AG04449 (cell line): ENCODE results near the gene SARM1.
A peak's percentile ranks its signal among the peaks of the same experiment; 100 is the strongest.

ENCODE experiments used
- CTCF ChIA-PET: fragments of 350-600 bp; formaldehyde crosslinking; extraction: SDS; loops from one replicate; lab custom pipeline; 2021; ENCODE audit warnings: antibody characterized with exemption; lab: Yijun Ruan, JAX
- POLR2A ChIA-PET: fragments of 400-600, 350-600 bp; formaldehyde crosslinking; extraction: SDS; loops from one replicate; lab custom pipeline; 2020; ENCODE audit warnings: antibody characterized with exemption, inconsistent platforms; lab: Yijun Ruan, JAX
- DNase-seq: peaks from one replicate; pipeline ENCODE4 v3.0.0-alpha.2; 2010; ENCODE audit warnings: low read depth, low spot score
- H3K4me3 ChIP-seq: 2 replicates; pipeline ENCODE4 v1.5.1; 2011; ENCODE audit warnings: low read depth, mild to moderate bottlenecking, control low read depth, low read length
- CTCF ChIP-seq: IDR thresholded peaks from one replicate; pipeline ENCODE4 v1.5.1; 2011; ENCODE audit warnings: mild to moderate bottlenecking, moderate library complexity, low read length, control low read depth, inconsistent platforms; ENCODE audit not compliant: insufficient read depth; ENCODE audit errors: missing control alignments

Gene SARM1

GRCh38 chr17:28402844-28403243 lies 31.4 kb downstream of the SARM1 start:
- ChIA-PET POLR2A (no interaction called here), CTCF (no interaction called here)
- no peak for TF ChIP-seq CTCF
- DNase-seq = no peak
- H3K4me3 ChIP-seq = no peak overlapping the region

- no peak for TF ChIP-seq CTCF
- DNase-seq = no peak
- POLR2A ChIA-PET = no interaction called here
- no peak overlapping the region for H3K4me3 ChIP-seq
- CTCF ChIA-PET = interaction anchor here (1.3 to 6.0 kb wide), 3 partner anchors 13 to 510 kb away, joined by 3 to 55 read pairs (median 5); partner anchors contain the start of gene POLDIP2
Measured at GRCh38 chr17:28404007-28404406, 32.5 kb downstream of the SARM1 start.

GRCh38 chr17:28404461-28404811 lies 32.9 kb downstream of the SARM1 start:
- ChIA-PET CTCF (interaction anchor here (1.3 to 6.0 kb wide), 3 partner anchors 12 to 511 kb away, joined by 3 to 55 read pairs (median 5); partner anchors contain the start of gene POLDIP2), POLR2A (no interaction called here)

GRCh38 chr17:28404812-28405570 lies 33.5 kb downstream of the SARM1 start:
- no peak for DNase-seq
- peak overlapping the region; percentile 77 for H3K4me3 ChIP-seq
- no peak for TF ChIP-seq CTCF
- ChIA-PET CTCF (interaction anchor here (0.7 to 6.0 kb wide), 5 partner anchors 9 to 89 kb away, joined by 3 to 55 read pairs (median 3); partner anchors contain the start of gene POLDIP2), POLR2A (no interaction called here)

More at GRCh38 chr17:28404461-28404811, 32.9 kb downstream of the SARM1 start:
- H3K4me3 ChIP-seq = no peak overlapping the region
- DNase-seq = no peak
- no peak for TF ChIP-seq CTCF

- CTCF ChIA-PET = interaction anchor here (0.6 to 6.0 kb wide), 6 partner anchors 9 to 88 kb away, joined by 3 to 55 read pairs (median 3); partner anchors contain the start of gene POLDIP2
- TF ChIP-seq CTCF = no peak
- POLR2A ChIA-PET = no interaction called here
- no peak for DNase-seq
- peak within 1 kb of the TSS; percentile 77 for H3K4me3 ChIP-seq
Measured at GRCh38 chr17:28405632-28406472, 34.4 kb downstream of the SARM1 start, which contains the start of gene SLC46A1. TSS of gene SLC46A1 (minus strand) at chr17:28406212. CDS start at chr17:28406114, 98 bp downstream.
